ENCODE results near the gene CDH24. TPM values are rescaled to one million over a fixed set of nuclear protein-coding genes. Genes with fewer than 3 reads are reported as not detected.

Gene CDH24
- total RNA-seq, 2 experiments from 2014 or later = 0.51 to 1.5 TPM

DNA sequence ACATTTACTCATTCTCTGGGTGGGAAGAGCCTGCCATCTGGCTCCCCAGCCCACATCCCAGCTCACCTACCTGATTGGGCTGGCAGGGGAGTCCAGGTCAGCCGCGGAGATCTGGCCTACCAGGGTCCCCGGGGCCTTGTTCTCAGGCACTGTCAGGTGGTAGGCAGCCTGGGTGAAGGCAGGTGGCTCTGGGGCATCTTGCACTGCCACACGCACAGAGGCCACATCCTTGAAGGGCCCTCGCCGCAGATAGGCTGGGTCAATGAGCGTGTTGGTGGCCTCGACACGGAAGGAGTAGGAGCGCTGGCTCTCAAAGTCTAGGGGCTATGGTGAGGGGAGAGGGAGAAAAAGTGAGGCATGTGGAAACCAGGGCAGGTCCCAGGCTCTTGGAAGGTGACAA lies 3.9 kb downstream of the CDH24 start:
- no peak overlapping the region for H2AFZ ChIP-seq (ENCODE audit: low read length)
- H3K4me3 ChIP-seq (ENCODE audit: low read depth, low read length, poor library complexity, severe bottlenecking) = no peak overlapping the region
- CTCF ChIA-PET (ENCODE audit: unreplicated experiment) = interaction anchor here (0.9 to 1.9 kb wide), 2 partner anchors 55 to 58 kb away, joined by 3 to 5 read pairs; no protein-coding TSS in a partner anchor
- H3K4me1 ChIP-seq (ENCODE audit: insufficient read depth, low read length, poor library complexity, severe bottlenecking) = peaks cover 22% of the 10 kb centered on the region
- BruUV-seq (replicated peaks) = no TSS peak
- no peaks in the 10 kb centered on the region for H3K9me2 ChIP-seq (ENCODE audit: insufficient read depth, low read length)
- H3K27ac ChIP-seq (ENCODE audit: low read depth, low read length, poor library complexity, severe bottlenecking) = no peak overlapping the region
- H3K9me3 ChIP-seq (ENCODE audit: low read length) = no peaks in the 10 kb centered on the region
- POLR2A ChIA-PET = interaction anchor here (1.1 kb wide), 1 partner anchor 42 kb away, joined by 3 read pairs; the partner anchor contains the start of genes ACIN1 and C14orf119
- TF ChIP-seq, protein P1, sequence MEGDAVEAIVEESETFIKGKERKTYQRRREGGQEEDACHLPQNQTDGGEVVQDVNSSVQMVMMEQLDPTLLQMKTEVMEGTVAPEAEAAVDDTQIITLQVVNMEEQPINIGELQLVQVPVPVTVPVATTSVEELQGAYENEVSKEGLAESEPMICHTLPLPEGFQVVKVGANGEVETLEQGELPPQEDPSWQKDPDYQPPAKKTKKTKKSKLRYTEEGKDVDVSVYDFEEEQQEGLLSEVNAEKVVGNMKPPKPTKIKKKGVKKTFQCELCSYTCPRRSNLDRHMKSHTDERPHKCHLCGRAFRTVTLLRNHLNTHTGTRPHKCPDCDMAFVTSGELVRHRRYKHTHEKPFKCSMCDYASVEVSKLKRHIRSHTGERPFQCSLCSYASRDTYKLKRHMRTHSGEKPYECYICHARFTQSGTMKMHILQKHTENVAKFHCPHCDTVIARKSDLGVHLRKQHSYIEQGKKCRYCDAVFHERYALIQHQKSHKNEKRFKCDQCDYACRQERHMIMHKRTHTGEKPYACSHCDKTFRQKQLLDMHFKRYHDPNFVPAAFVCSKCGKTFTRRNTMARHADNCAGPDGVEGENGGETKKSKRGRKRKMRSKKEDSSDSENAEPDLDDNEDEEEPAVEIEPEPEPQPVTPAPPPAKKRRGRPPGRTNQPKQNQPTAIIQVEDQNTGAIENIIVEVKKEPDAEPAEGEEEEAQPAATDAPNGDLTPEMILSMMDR (conservative IDR thresholded peaks at IDR 0.05; ENCODE audit: low read length) = no peak
- no peak for TF ChIP-seq EZH2phosphoT487 (IDR thresholded peaks at IDR 0.05; ENCODE audit: borderline replicate concordance, low read depth, low read length)
- H3K79me2 ChIP-seq (ENCODE audit: insufficient read depth, low read depth, low read length) = no peaks in the 10 kb centered on the region
- peaks cover 6% of the 10 kb centered on the region; the same call in 1 of the 2 replicates for H3K36me3 ChIP-seq (ENCODE audit: insufficient read depth, low read length)
- intact Hi-C loops (cut with micrococcal nuclease; ENCODE audit: unreplicated experiment) = loop anchor here (10.0 kb wide), 1 partner anchor 479 kb away; no protein-coding TSS in a partner anchor
- no peaks in the 10 kb centered on the region for H4K20me1 ChIP-seq (ENCODE audit: insufficient read depth, low read length)
- no peak for DNase-seq (ENCODE audit: low spot score)
- H3K4me2 ChIP-seq (ENCODE audit: low read length) = no peak overlapping the region

GRCh38 chr14:23052671-23053070 lies 4.6 kb downstream of the CDH24 start:
- Histone ChIP-seq H3K79me2 (ENCODE audit: insufficient read depth, low read depth, low read length) (no peaks in the 10 kb centered on the region), H2AFZ (ENCODE audit: low read length) (no peak overlapping the region), H3K9me2 (ENCODE audit: insufficient read depth, low read length) (no peaks in the 10 kb centered on the region), H3K4me2 (ENCODE audit: low read length) (no peak overlapping the region), H3K4me1 (ENCODE audit: insufficient read depth, low read length, poor library complexity, severe bottlenecking) (peaks cover 15% of the 10 kb centered on the region), H3K9me3 (ENCODE audit: low read length) (no peaks in the 10 kb centered on the region), H3K27ac (ENCODE audit: low read depth, low read length, poor library complexity, severe bottlenecking) (no peak overlapping the region), H3K36me3 (ENCODE audit: insufficient read depth, low read length) (no peaks in the 10 kb centered on the region), H3K4me3 (ENCODE audit: low read depth, low read length, poor library complexity, severe bottlenecking) (no peak overlapping the region), H4K20me1 (ENCODE audit: insufficient read depth, low read length) (no peaks in the 10 kb centered on the region)
- DNase-seq (ENCODE audit: low spot score) = no peak
- ChIA-PET POLR2A (interaction anchor here (0.6 to 1.1 kb wide), 2 partner anchors 18 to 42 kb away, joined by 3 to 4 read pairs; partner anchors contain the start of genes ACIN1 and C14orf119), CTCF (ENCODE audit: unreplicated experiment) (no interaction called here)
- BruUV-seq (replicated peaks) = no TSS peak
- TF ChIP-seq, protein P1 (conservative IDR thresholded peaks at IDR 0.05; ENCODE audit: low read length) = no peak
- no peak for TF ChIP-seq EZH2phosphoT487 (IDR thresholded peaks at IDR 0.05; ENCODE audit: borderline replicate concordance, low read depth, low read length)
- intact Hi-C loops (cut with micrococcal nuclease; ENCODE audit: unreplicated experiment) = loop anchor here (10.0 kb wide), 1 partner anchor 478 kb away; no protein-coding TSS in a partner anchor

DNA sequence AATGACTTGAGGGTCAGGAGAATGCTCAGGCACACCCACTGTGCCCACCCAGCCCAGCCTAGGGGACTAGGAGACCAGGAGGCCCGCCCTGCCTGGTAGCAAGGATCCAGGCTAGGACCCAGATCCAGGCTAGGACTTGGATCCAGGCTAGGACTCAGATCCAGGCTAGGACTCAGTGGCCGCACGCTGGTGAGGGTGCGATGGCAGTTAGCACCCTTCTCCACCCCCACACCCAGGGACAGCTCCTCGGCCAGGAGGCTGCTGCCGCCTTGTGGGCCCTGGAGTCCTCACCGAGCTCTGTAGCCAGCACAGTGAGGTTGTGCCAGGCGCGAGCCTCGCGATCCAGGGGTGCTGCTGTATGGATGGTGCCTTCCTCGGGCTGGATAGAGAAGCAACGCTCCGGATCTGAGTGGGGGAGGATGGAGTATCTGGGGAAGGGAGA lies 5.1 kb downstream of the CDH24 start:
- H3K9me2 ChIP-seq (ENCODE audit: insufficient read depth, low read length) = no peaks in the 10 kb centered on the region
- H3K36me3 ChIP-seq (ENCODE audit: insufficient read depth, low read length) = no peaks in the 10 kb centered on the region
- H3K27ac ChIP-seq (ENCODE audit: low read depth, low read length, poor library complexity, severe bottlenecking) = no peak overlapping the region
- H3K4me2 ChIP-seq (ENCODE audit: low read length) = no peak overlapping the region
- DNase-seq (ENCODE audit: low spot score) = no peak
- no peak for TF ChIP-seq EZH2phosphoT487 (IDR thresholded peaks at IDR 0.05; ENCODE audit: borderline replicate concordance, low read depth, low read length)
- TF ChIP-seq, protein P1 (conservative IDR thresholded peaks at IDR 0.05; ENCODE audit: low read length) = no peak
- H3K79me2 ChIP-seq (ENCODE audit: insufficient read depth, low read depth, low read length) = no peaks in the 10 kb centered on the region
- no peak overlapping the region for H2AFZ ChIP-seq (ENCODE audit: low read length)
- no peaks in the 10 kb centered on the region for H3K9me3 ChIP-seq (ENCODE audit: low read length)
- CTCF ChIA-PET (ENCODE audit: unreplicated experiment) = no interaction called here
- no peaks in the 10 kb centered on the region for H4K20me1 ChIP-seq (ENCODE audit: insufficient read depth, low read length)
- no TSS peak for BruUV-seq (replicated peaks)
- H3K4me3 ChIP-seq (ENCODE audit: low read depth, low read length, poor library complexity, severe bottlenecking) = no peak overlapping the region
- intact Hi-C loops (cut with micrococcal nuclease; ENCODE audit: unreplicated experiment) = loop anchor here (10.0 kb wide), 1 partner anchor 477 kb away; no protein-coding TSS in a partner anchor
- POLR2A ChIA-PET = interaction anchor here (0.6 kb wide), 1 partner anchor 19 kb away, joined by 4 read pairs; no protein-coding TSS in a partner anchor
- H3K4me1 ChIP-seq (ENCODE audit: insufficient read depth, low read length, poor library complexity, severe bottlenecking) = peaks cover 13% of the 10 kb centered on the region

Data from OCI-LY7 (cell line).